GM18868 (cell line): ENCODE data around the gene EHHADH.
A peak's percentile ranks its signal among the peaks of the same experiment; 100 is the strongest.

Experiments
- ATAC-seq: cut with Tn5 transposase; IDR thresholded peaks from one replicate; pipeline ENCODE4 v1.9.1; 2021; ENCODE audit warnings: mild to moderate bottlenecking, moderate library complexity; ENCODE audit not compliant: unreplicated experiment

The EHHADH gene

DNA sequence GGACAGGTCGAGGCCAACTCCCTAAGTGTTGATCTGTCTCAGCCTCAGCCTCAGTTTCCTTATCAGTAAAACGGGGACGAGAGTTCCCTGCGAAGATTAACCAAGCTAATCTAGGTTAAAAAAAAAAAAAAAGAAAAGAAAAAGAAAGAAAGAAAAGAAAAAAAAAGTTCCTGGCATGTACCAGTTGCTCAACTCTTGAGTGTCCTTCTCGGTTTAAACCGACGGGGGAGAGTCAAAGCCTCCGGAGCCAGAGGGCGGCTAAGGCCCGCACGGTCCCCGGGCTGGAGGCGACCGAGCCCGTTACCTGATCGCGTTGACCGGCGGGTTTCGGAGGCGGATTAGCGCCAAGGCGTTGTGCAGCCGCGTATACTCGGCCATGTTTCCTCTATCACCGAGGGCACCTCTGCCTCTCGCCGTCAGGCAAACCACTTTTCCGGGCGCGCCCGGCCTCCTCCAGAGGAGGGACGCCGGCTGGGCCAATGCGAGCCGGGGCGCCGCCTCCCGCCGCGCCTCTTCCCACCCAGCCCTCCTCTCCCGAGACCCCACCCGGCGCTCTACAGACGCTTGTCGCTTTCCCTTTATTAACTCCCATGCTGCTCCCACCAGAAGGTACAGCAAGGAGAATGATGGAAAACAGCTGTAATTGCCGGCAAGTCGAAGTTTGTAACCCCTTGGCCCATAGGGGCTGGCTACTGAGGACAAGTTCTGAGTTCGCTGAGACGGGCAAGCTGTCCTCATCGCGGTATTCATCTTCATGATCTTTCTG lies at the start of gene EHHADH:
Gene EHHADH, minus strand, starts transcription at position 405 of the 766 bp plus-strand sequence. Its CDS starts 27 bp downstream, at position 378.
- ATAC-seq = no peak

DNA sequence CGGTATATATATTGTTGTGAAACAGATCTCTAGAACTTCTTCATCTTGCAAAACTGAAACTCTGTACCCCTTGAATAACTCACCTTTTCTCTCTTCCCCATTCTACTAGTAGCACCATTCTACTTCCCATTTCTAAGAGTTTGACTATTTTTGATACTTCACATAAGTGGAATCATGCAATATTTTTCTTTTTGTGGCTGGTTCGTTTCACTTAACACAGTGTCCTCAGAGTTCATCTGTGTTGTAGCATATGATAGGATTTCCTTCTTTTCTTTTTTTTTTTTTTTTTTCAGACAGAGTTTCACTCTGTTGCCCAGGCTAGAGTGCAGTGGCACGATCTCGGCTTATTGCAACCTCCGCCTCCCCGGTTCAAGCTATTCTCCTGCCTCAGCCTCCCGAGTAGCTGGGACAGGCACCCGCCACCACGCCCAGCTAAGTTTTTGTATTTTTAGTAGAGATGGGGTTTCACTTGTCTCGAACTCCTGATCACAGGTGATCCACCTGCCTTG lies 46.1 kb upstream of the EHHADH start:
- ATAC-seq = peak; percentile 89

DNA sequence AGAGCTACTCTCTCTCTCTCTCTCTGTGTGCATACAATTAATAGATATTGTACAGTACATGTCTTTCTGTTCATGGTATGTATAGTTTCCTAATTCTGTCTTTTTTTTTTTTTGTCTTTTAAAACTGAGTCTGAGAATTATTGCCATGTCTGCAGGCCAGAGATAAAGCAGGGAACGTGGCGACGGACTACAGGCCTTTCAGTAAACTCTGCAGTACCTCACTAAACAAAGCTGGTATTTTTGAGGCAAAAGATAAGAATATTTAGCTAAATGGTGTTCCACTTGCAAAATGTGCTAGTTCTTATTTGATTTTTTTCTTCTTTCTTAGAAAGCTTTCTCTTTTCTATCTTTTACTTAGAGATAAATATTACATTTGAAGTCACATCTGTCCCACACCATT lies 44.0 kb upstream of the EHHADH start:
- no peak for ATAC-seq

DNA sequence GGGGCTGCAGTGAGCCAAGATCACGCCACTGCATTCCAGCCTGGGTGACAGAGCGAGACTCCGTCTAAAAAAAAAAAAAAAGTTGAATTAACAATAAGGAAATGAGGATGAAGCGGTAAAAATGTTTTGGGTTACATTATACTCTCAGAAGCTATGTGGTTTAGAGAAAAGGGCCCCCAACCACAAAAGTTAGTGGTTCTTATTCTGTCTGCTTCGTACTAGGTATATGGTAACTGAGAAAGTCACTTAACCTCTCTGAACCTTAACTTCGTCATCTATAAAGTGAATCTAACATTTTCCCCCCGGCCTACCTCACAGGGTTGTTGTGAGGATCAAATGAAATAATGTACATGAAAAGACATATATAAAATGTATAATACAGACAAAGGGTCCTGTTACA lies 38.4 kb upstream of the EHHADH start:
- no peak for ATAC-seq

DNA sequence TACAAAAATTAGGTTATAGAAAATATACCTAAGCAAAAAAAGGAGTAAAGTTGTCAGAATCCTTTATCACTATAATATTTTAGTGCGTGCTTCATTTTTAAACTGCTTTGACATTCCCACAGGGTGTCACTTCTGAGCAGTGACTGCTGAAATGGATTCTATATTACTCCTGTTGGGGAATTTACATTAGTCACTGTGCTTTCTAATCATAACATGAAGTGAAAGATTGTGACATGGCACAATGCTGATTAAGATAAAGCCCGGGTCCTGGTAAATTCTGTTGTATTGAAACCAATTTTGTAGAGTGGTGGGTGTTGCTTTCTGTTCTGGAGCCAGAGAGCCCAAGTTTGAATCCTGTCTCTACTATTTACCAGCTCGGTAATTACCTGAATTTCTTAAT lies 36.4 kb upstream of the EHHADH start:
- ATAC-seq = peak; percentile 68

DNA sequence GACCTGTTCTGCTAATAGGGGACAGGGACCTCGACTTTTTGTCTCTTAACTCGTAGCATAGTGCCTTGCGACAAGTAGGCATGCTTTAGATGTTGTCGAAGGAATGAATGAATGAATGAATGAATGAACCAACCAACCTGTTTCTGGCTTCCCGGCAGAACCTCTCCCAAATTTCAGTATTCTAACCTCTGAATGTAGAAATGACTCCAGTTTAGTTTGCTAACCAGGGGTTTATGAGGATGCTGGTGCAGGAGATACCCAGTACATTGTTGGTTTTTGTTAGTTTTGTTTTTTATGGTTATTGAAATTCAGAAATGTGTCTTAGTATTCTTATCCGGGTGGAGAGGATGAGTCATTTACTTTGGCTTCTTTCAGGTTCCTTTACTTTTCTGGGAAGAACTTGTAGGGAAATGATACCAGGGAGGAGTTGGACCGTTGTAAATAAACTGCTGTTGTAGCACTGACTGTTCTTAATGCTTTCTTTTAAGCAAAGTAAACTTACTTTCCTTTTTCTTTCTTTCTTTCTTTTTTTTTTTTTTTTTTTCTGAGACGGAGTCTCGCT lies 29.6 kb upstream of the EHHADH start:
- ATAC-seq = no peak

DNA sequence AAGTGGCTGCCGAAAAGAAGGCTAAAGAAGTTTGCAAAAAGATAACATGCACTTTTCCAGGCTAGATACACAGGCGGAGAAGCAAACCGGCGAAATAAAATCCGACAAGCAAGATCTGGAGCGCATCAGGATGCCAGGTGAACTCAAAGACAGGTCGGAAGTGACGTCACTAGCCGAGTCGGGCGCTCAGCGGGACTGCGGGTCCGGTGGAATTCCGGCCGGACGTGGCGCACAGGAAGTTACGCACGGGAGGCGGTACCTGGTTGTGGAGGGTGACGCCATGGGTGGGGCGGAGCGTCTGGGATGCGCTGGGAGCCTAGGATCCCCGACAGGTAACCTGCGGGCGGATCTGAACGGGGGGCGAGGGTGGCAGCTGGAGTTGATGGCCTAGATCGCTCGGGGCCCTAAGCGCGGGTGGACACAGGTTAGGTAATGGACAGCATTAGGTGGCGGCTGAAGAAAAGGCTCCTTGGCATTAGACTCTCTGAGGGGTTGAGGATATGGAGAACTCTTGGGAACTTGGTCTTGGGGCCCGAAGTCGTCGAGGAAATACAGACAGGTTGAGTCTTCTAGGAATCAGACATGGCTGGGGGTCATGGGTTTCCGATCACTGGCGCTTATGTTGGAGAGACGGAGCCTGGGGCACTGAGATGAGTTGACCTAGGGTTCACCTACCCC lies 29.0 kb upstream of the EHHADH start:
- peak; percentile 100 for ATAC-seq

DNA sequence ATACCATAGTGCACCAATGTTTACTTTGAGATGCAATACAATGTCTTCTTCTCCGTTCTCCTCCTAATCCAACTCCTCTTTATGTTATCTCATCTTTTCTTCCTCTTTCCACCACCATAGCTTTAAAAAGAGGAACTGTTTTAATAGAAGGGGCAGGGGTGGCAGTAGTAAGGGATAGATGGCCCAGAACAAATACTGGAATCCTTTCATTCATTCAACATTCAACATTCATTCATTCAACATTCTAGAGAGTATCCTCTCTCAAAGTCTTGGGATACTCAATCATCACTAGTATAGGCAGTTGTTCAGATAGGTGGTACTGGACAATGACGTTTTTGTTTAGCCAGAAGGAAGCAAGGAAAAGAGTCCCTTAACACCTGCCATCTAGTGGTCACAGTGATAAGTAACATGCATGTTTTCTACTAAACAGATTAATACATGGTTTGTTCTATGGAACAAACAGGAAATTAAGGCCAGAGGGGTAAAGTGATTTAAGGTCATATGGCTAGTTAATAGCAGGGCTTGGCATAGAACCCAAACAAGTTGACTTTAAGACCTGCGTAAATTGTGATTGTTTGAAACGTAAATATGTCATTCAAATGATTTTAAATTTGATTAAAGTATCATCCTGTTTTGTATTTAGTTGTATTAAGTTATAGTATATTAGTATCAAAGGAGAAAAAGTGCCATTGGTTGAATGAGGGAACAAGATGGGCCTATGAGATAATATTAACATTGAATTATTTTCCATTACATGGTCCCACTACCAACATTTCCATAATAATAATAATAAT lies 26.9 kb upstream of the EHHADH start:
- peak; percentile 36 for ATAC-seq

DNA sequence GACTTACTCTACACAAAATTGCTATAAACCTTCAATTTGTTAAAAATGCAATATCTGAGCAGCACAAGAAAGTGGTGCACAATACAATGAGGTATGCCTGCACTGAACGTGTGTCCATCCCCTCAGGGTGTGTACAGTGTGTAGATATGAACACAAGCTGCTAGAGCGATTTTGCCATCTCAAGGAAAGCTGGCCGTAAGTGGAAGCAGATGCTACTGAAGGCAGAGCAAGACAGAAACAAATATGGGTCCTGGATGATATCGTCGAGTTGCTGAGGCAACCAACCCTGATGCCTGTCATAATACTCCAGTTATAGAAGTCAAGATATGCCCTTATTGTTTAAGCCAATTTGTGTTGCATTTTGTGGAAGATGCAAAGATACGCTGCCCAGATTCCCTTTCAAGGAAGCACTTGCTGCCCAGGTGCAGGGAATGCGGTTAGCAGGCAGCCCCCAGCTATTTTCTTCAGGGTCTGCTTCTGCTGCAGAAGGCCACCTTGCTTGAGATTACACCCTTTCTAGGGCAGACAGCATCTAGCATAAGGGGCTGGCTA lies 25.8 kb upstream of the EHHADH start:
- no peak for ATAC-seq

DNA sequence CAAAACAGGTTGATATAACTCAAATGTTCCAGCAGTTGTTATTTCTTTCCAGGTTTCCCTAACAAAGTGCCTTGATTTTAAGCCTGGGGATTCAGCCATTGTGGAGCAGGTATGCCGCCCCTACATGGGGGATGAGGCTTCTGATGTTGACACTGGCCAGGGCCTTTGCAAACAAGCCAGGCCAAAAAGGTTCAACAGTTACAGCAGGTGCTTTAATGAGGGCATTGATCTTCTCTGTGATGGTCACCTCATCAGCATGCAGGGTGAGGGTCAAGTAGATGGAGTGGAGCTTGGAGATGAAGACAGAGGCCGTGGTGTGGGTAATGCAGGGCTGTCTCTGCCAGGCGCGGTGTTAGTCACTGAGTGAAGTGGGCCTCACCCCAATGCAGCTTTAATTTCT lies 22.6 kb upstream of the EHHADH start:
- ATAC-seq = no peak

DNA sequence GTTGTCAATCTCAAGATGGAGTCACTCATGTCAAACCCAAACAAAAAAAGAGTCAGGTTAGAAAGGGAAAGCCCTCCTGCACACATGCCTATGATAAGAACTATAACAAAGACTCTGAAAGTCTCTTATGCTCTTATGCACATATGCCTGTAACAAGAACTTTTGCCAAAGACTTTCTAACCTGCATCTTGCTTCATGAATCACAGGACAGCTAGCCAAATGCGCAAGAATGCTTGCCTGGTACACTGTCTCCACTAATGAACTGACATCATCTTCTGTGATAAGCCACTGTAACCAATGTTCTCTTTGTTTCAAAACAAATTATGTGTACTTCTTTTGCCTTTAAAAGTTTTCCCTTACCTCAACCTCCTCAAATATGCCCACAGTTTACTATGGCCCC lies 18.2 kb upstream of the EHHADH start:
- ATAC-seq = no peak

DNA sequence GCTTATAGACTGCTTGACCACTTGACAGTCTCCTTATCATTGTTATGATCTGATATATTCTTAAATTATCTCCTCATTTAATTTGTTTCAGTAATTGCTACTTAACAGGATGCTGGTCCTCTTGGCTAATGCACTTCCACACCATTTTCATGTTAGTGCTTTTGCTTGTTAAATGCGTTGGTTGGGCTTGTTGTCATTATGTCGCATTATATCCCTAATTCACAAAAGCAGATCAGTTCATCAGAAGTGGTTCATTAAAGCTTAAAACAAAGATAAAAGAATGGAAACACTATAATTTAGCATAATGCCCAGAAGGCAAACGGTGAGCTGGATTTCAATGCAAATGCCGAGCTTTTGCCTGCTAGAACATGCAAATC lies 17.1 kb upstream of the EHHADH start:
- ATAC-seq = no peak

DNA sequence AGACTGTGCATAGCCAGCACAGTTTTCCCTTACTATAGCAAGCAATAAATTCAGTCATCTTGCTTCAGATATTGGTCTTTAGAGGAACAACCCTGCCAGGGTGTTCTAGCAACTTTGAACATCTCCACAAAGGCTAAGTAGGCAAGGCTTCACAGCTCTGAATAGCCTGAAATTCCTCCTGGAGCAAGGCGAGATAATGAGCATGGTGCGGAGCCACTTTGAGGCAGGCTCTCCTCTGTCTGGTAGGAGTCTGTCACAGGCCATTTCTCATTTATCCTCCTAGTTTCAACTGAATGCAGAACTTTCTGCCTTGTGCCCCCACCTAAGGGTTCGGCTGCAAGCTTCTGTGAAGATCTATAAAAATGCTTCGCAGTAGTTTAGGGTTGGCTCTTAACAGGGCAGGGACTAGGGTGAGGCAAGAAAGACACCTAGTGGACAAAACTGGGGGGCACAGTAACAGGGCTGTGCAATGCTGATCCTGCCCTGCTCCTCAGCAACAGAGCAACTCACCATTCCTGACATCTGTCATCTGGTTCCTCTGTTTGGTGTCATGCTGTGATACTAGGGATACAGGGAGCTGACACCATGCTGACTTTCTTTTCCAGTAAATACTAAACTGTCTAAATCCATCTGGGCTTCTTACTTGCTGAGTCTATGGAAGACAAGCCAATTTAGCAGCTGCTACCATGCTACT lies 16.6 kb upstream of the EHHADH start:
- ATAC-seq = no peak

DNA sequence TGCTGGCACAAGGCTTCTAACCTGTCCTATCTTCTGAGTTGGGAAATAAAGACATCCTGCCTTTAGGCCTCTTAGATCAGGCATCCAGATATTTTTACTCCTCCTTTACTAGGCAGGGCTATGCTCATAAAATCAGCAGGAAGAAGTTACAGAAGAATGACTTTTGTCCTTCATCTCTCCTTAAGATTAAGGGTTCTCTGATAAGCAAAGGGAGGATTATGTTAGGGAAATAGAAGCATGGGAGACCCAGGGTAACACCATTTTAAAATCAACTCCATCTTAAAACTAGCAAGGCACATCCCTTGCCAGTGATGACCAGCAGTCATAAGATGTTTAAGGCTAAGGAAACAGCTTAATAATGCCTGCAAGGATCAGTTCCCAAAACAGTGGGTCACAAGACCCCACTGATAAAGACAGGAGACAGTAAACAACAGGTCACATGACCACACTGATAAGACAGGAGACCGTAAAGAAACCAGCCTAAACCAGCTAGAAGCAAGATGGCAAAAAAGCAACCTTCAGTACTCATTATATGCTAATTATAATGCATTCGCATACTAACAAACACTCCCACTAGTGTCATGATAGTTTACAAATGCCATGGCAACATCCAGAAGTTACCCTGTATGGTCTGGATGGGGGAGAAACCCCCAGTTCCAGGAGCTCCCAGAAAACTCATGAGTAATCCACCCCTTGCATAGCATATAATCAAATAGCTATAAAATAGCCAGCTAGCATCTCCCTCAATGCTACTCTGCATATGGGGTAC lies 14.5 kb upstream of the EHHADH start:
- no peak for ATAC-seq

DNA sequence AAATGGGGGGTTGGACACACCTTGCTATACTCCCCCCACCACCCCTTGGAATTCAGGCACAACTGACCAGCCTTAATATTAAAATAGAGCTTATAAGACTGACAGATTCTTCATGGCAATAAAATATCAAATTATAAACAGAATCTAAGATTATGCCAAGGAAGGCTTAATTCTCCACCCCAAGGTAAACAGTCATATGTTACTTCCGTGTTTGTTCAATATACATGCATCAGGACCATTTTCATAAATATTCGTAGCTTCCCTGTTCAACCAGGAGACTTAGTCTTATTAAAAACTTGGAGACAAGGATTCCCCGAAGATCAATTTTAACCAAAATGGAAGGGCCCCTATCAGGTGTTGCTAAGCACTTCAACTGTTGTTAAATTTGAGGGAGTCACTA lies 13.3 kb upstream of the EHHADH start:
- ATAC-seq = no peak

DNA sequence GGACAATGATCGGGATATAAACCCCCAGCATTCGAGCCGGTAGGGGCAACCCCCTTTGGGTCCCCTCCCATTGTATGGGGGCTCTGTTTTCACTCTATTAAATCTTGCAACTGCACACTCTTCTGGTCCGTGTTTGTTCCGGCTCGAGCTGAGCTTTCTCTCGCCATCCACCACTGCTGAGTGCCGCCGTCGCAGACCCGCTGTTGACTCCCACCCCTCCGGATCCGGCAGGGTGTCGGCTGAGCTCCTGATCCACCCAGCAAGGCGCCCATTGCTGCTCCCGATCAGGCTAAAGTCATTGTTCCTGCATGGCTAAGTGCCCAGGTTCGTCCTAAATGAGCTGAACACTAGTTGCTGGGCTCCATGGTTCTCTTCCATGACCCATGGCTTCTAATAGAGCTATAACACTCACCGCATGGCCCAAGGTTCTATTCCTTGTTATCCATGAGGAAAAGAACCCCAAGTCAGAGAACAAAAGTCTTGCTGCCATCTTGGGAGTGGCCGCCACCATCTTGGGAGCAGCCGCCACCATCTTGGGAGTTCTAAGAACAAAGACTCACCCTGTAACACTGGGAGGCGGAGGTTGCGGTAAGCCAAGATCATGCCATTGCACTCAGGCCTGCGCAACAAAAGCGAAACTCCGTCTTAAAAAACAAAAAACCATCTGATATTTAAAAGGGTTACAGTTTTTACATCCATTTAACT lies 11.2 kb upstream of the EHHADH start:
- no peak for ATAC-seq

DNA sequence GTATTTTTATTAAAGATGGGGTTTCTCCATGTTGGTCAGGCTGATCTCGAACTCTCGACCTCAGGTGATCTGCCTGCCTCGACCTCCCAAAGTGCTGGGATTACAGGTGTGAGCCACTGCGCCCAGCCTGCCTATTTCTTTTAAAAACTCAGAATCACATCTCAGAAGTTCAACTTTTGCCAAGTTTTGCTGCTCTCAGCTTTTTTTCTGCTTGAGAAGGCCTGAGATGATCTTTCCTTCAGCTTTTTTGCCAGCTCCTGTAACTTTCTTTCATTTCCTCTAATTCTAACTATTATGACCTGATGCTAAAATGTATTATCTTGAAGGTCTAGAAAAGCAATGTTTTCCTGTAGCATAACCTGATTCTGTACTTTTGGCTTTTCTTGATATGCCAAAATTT lies 9.6 kb upstream of the EHHADH start:
- ATAC-seq = no peak

DNA sequence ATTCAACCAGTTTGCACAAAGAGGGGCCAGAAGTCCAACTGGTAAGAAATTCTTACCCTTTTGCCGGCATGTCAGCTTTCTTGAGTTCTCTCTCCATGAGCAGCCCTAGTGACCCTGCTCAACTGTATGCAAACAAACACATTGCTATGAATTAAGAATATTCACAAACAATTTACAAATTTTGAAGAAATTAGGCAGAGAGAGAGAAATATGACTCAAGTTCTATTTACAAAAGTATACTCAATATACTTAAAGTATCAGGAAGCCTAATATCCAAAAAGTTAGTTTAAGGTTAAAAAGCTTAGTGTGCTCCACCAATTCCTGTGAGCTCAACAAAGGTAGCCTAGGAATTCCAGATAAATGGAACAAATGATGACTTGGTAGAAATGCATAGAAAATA lies 3.5 kb upstream of the EHHADH start:
- ATAC-seq = no peak

DNA sequence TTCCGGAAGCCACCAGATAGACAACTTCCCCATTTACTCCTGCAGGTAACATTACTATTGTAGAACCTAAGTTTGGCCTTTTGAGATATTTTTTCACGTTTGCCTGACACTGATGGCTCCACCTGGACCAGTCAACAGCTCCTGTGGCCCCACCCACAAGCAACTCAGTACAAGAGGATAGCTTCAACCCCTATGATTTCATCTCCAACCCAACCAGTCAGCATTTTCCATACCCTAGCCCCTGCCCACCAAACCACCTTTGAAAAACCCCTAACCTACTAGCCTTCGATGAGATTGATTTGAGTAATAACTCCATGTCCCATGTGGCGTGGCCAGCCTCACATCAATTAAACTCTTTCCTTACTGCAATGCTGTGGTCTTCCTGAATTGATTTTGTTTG lies 950 bp upstream of the EHHADH start:
- no peak for ATAC-seq
